HepG2 (cell line): ENCODE data around the gene GPR119. TPM values are rescaled to one million over a fixed set of nuclear protein-coding genes. Genes with fewer than 3 reads are reported as not detected.

Experiments
- ARID4A ChIP-seq: sonication (generic); formaldehyde crosslinking; IDR thresholded peaks from 2 replicates; pipeline ENCODE4 v1.5.0; 2020; ENCODE audit warnings: mild to moderate bottlenecking, missing genetic modification reagents, borderline replicate concordance
- HIVEP1 ChIP-seq: sonication (generic); formaldehyde crosslinking; IDR thresholded peaks from 2 replicates; pipeline ENCODE4 v1.4.0; 2020; ENCODE audit warnings: mild to moderate bottlenecking, missing genetic modification reagents
- JUND ChIP-seq: sonication (generic); formaldehyde crosslinking; IDR thresholded peaks from 2 replicates; pipeline ENCODE4 v1.8.0; 2022; ENCODE audit warnings: mild to moderate bottlenecking, missing genetic modification reagents
- NFYC ChIP-seq: IDR thresholded peaks from 2 replicates; pipeline ENCODE4 v1.6.1; 2016; ENCODE audit warnings: missing genetic modification reagents, missing compliant biosample characterization
- PHF20 ChIP-seq: sonication (generic); formaldehyde crosslinking; IDR thresholded peaks from 2 replicates; pipeline ENCODE4 v1.5.0; 2020; ENCODE audit warnings: mild to moderate bottlenecking, missing genetic modification reagents
- ZNF687 ChIP-seq: sonication (generic); formaldehyde crosslinking; IDR thresholded peaks from 2 replicates; pipeline ENCODE4 v1.5.1; 2020; ENCODE audit warnings: mild to moderate bottlenecking, missing genetic modification reagents, moderate library complexity
- ZNF746 ChIP-seq: sonication (generic); formaldehyde crosslinking; IDR thresholded peaks from 2 replicates; pipeline ENCODE4 v1.8.0; 2022; ENCODE audit warnings: mild to moderate bottlenecking, missing genetic modification reagents
- polyA plus RNA-seq, 8 experiments: library from polyadenylated mRNA; depleted of rRNA in 3 of 8; stranded (reverse) in 7 of 8; unstranded in 1 of 8; fragments of >200 nt; fragmentation: Illumina TruSeq in 4 of 8; extraction: Trizol in 4 of 8; gene quantifications; 2 replicates each; pipeline versions ENCODE4 v1.2.1 to v1.2.3, GENCODE V29; 2011 to 2016; ENCODE audit warnings: low read depth in 4 of 8, missing spikeins in 1 of 8, mixed read lengths in 1 of 8; ENCODE audit not compliant: insufficient read depth in 1 of 8
- total RNA-seq, 5 experiments: library from RNA; depleted of rRNA; stranded (reverse); fragments of >200 nt; fragmentation: Illumina TruSeq; extraction: Trizol; gene quantifications; 2 replicates each; pipeline ENCODE4 v1.2.3, GENCODE V29; 2016; ENCODE audit warnings: low read depth in 1 of 5
- TF ChIP-seq, protein P1 (sequence below): sonication (generic); formaldehyde crosslinking; IDR thresholded peaks from 2 replicates; pipeline ENCODE4 v1.5.1; 2020; ENCODE audit warnings: mild to moderate bottlenecking, missing genetic modification reagents, borderline replicate concordance
- TF ChIP-seq, protein P2 (sequence below): IDR thresholded peaks from 2 replicates; pipeline ENCODE4 v1.6.1; 2012; ENCODE audit warnings: inconsistent platforms

GPR119 gene
- total and polyA plus RNA-seq, 2 of the 13 experiments (the other 11 are each of a cell fraction or from before 2014, with no cell fraction given), result 2.6 to 5.5 TPM

DNA sequence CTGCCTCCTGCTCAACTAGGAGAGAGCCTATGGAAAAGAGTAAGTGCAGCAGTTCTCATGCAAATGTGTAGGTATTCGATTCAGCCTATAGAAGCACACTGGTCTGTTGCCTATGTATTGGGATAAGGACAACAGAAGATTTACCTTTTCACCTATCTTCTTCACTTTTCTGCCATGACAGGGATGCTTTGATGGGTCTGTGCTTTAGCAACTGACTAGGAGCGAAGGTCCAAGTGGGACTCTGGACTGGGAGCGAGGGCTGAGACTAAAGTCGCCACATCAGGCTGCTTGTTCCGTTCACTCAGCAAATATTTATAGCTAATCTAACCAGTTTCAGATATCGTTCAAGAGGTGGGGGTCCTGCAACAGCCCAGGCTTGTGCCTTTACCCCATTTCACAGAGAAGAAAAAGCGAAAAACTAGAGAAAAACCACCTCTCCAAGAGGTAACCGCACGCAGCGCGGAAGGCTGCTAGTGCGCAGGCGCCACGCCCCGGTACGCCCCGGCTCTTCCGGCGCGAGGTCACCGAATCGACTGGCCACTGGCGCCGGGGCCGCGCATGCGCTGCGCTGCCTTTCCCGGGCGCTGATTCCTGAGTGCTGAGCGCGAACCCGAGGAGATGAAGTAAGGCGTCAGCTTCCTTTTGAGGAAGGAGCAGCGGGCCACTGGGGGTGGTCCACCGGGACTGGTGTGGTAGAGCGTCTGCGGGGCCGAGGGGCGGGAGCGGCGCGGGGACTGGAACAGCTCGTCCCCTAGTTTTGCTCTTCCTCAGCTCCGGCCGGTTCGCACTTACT lies 16.1 kb upstream of the GPR119 start, which contains the start of gene RBMX2 (continued):
- TF ChIP-seq ZNF687 (CRISPR knock-in tag) (peak; percentile 67), NFYC (peak; percentile 34; the same call in 1 of the 2 replicates), JUND (CRISPR knock-in tag) (no peak), ARID4A (CRISPR knock-in tag) (peak; percentile 51; the same call in 1 of the 2 replicates), HIVEP1 (CRISPR knock-in tag) (0 out of 2 replicates have a peak, but pooled peaks have one; percentile 50), ZNF746 (CRISPR knock-in tag) (no peak), PHF20 (CRISPR knock-in tag) (peak; percentile 77)
- TF ChIP-seq, protein P1, sequence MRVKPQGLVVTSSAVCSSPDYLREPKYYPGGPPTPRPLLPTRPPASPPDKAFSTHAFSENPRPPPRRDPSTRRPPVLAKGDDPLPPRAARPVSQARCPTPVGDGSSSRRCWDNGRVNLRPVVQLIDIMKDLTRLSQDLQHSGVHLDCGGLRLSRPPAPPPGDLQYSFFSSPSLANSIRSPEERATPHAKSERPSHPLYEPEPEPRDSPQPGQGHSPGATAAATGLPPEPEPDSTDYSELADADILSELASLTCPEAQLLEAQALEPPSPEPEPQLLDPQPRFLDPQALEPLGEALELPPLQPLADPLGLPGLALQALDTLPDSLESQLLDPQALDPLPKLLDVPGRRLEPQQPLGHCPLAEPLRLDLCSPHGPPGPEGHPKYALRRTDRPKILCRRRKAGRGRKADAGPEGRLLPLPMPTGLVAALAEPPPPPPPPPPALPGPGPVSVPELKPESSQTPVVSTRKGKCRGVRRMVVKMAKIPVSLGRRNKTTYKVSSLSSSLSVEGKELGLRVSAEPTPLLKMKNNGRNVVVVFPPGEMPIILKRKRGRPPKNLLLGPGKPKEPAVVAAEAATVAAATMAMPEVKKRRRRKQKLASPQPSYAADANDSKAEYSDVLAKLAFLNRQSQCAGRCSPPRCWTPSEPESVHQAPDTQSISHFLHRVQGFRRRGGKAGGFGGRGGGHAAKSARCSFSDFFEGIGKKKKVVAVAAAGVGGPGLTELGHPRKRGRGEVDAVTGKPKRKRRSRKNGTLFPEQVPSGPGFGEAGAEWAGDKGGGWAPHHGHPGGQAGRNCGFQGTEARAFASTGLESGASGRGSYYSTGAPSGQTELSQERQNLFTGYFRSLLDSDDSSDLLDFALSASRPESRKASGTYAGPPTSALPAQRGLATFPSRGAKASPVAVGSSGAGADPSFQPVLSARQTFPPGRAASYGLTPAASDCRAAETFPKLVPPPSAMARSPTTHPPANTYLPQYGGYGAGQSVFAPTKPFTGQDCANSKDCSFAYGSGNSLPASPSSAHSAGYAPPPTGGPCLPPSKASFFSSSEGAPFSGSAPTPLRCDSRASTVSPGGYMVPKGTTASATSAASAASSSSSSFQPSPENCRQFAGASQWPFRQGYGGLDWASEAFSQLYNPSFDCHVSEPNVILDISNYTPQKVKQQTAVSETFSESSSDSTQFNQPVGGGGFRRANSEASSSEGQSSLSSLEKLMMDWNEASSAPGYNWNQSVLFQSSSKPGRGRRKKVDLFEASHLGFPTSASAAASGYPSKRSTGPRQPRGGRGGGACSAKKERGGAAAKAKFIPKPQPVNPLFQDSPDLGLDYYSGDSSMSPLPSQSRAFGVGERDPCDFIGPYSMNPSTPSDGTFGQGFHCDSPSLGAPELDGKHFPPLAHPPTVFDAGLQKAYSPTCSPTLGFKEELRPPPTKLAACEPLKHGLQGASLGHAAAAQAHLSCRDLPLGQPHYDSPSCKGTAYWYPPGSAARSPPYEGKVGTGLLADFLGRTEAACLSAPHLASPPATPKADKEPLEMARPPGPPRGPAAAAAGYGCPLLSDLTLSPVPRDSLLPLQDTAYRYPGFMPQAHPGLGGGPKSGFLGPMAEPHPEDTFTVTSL, result 0 out of 2 replicates have a peak, but pooled peaks have one; percentile 33
- TF ChIP-seq, protein P2, sequence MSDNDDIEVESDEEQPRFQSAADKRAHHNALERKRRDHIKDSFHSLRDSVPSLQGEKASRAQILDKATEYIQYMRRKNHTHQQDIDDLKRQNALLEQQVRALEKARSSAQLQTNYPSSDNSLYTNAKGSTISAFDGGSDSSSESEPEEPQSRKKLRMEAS, result peak; percentile 22; the same call in 1 of the 2 replicates
